ENCODE data around the gene LRTM2.

LRTM2 gene

GRCh38 chr12:1814266-1814665 is 6.1 kb upstream of the LRTM2 start (continued):
- TF ChIP-seq ZNF280C (tag by site-specific recombination; IDR thresholded peaks at IDR 0.05) (no peak), ZNF426 (tag by site-specific recombination; IDR thresholded peaks at IDR 0.05) (no peak), ZNF704 (tag by site-specific recombination; IDR thresholded peaks at IDR 0.05) (no peak), ZNF580 (tag by site-specific recombination; IDR thresholded peaks at IDR 0.05) (no peak), TCF7L2 (IDR thresholded peaks at IDR 0.05; ENCODE audit: borderline replicate concordance, low read depth, low read length) (no peak), ZNF558 (tag by site-specific recombination; IDR thresholded peaks at IDR 0.05) (no peak), ZFP41 (tag by site-specific recombination; IDR thresholded peaks at IDR 0.05; ENCODE audit: borderline replicate concordance) (no peak), GLIS1 (tag by site-specific recombination; IDR thresholded peaks at IDR 0.05) (no peak), KLF1 (tag by site-specific recombination; IDR thresholded peaks at IDR 0.05) (no peak), ZNF26 (tag by site-specific recombination; IDR thresholded peaks at IDR 0.05) (no peak), ZNF223 (tag by site-specific recombination; IDR thresholded peaks at IDR 0.05) (no peak), ZNF518A (tag by site-specific recombination; conservative IDR thresholded peaks at IDR 0.05; ENCODE audit: low read depth) (no peak), SCRT2 (tag by site-specific recombination; IDR thresholded peaks at IDR 0.05) (no peak)

- ChIA-PET POLR2A (no interaction called here), CTCF (interaction anchor here (1.3 kb wide), 1 partner anchor 125 kb away, joined by 3 read pairs; no protein-coding TSS in a partner anchor)
- TF ChIP-seq ZNF623 (tag by site-specific recombination; IDR thresholded peaks at IDR 0.05) (peak; percentile 47), ZNF76 (tag by site-specific recombination; IDR thresholded peaks at IDR 0.05; ENCODE audit: borderline replicate concordance, low read depth) (no peak), ZNF16 (tag by site-specific recombination; IDR thresholded peaks at IDR 0.05; ENCODE audit: low read depth) (peak; percentile 55)
- Histone ChIP-seq H3K9me3 (ENCODE audit: control insufficient read depth, insufficient read depth, low read depth, low read length) (no peaks in the 10 kb centered on the region), H3K4me3 (ENCODE audit: low read depth, low read length) (no peak overlapping the region), H3K27ac (ENCODE audit: extremely low read depth, low read depth, low read length) (no peak overlapping the region), H3K4me1 (ENCODE audit: control insufficient read depth, insufficient read depth, low read length) (no peaks in the 10 kb centered on the region), H3K36me3 (ENCODE audit: control insufficient read depth in 2 of 2, insufficient read depth in 1 of 2, low read length in 2 of 2) (no peaks in the 10 kb centered on the region)
These were observed 5.3 kb upstream of the LRTM2 start for GRCh38 chr12:1815108-1815507.
